WTC11 (cell line): Measurements from ENCODE around the gene SSTR1. TPM values are rescaled to one million over a fixed set of nuclear protein-coding genes. Genes with fewer than 3 reads are reported as not detected.
A peak's percentile ranks its signal among the peaks of the same experiment; 100 is the strongest.

Source experiments
- ATAC-seq: fragments of 200-7000 bp; cut with Tn5 transposase; 2 replicates; pipeline ENCODE4 v1.10.0; 2021; ENCODE audit warnings: mild to moderate bottlenecking, moderate library complexity
- CTCF ChIA-PET: fragments of 300-600 bp; sonication (Branson Sonifier 250); formaldehyde crosslinking; loops from one replicate; lab custom pipeline; 2021; ENCODE audit warnings: antibody characterized with exemption; lab: Charles Lee
- POLR2A ChIA-PET: fragments of 350-600 bp; sonication (Branson Sonifier 250); formaldehyde crosslinking; loops from one replicate; lab custom pipeline; 2021; ENCODE audit warnings: antibody characterized with exemption; lab: Charles Lee
- DNase-seq: peaks from one replicate; pipeline ENCODE4 v3.0.0; 2021; ENCODE audit warnings: low spot score
- H3K27ac Mint-ChIP-seq: 2 replicates; pipeline ENCODE4 v1.8.0; 2021; ENCODE audit warnings: mixed read lengths
- H3K27me3 Mint-ChIP-seq: 2 replicates; pipeline ENCODE4 v1.8.0; 2021; ENCODE audit warnings: low read depth, mild to moderate bottlenecking, moderate library complexity, mixed read lengths
- H3K36me3 Mint-ChIP-seq: 2 replicates; pipeline ENCODE4 v1.8.0; 2021; ENCODE audit warnings: mixed read lengths
- H3K4me1 Mint-ChIP-seq: 2 replicates; pipeline ENCODE4 v1.8.0; 2022; ENCODE audit warnings: mixed read lengths
- H3K4me3 Mint-ChIP-seq: 2 replicates; pipeline ENCODE4 v1.8.0; 2021; ENCODE audit warnings: mild to moderate bottlenecking, moderate library complexity, mixed read lengths
- H3K9me3 Mint-ChIP-seq: 2 replicates; pipeline ENCODE4 v1.8.0; 2021; ENCODE audit warnings: mixed read lengths
- ATF1 ChIP-seq: sonication (generic); formaldehyde crosslinking; IDR thresholded peaks from 2 replicates; pipeline ENCODE4 v1.8.1; 2023; ENCODE audit warnings: mild to moderate bottlenecking, moderate library complexity, missing genetic modification reagents
- CREB1 ChIP-seq: sonication (generic); formaldehyde crosslinking; IDR thresholded peaks from 2 replicates; pipeline ENCODE4 v1.8.0; 2023; ENCODE audit warnings: mild to moderate bottlenecking, missing genetic modification reagents
- EMX1 ChIP-seq: fragments of 250-450 bp; sonication (Bioruptor Pico); IDR thresholded peaks from 2 replicates; pipeline ENCODE4 v1.8.0; 2021; ENCODE audit warnings: mild to moderate bottlenecking
- FOXJ3 ChIP-seq: sonication (generic); formaldehyde crosslinking; IDR thresholded peaks from 2 replicates; pipeline ENCODE4 v1.9.0; 2021; ENCODE audit warnings: missing genetic modification reagents, mild to moderate bottlenecking, borderline replicate concordance
- IRF2 ChIP-seq: sonication (generic); formaldehyde crosslinking; IDR thresholded peaks from 2 replicates; pipeline ENCODE4 v1.8.0; 2022; ENCODE audit warnings: low read depth, missing genetic modification reagents, borderline replicate concordance
- KAT7 ChIP-seq: sonication (generic); formaldehyde crosslinking; IDR thresholded peaks from 2 replicates; pipeline ENCODE4 v1.8.1; 2023; ENCODE audit warnings: missing genetic modification reagents, mild to moderate bottlenecking, borderline replicate concordance
- RORB ChIP-seq: fragments of 250-450 bp; sonication (Bioruptor Pico); IDR thresholded peaks from 2 replicates; pipeline ENCODE4 v1.9.0; 2021; ENCODE audit warnings: mild to moderate bottlenecking
- SMAD3 ChIP-seq: sonication (generic); formaldehyde crosslinking; IDR thresholded peaks from 2 replicates; pipeline ENCODE4 v1.8.0; 2022; ENCODE audit warnings: missing genetic modification reagents, mild to moderate bottlenecking, borderline replicate concordance
- TEAD1 ChIP-seq: sonication (generic); formaldehyde crosslinking; IDR thresholded peaks from 2 replicates; pipeline ENCODE4 v1.8.0; 2022; ENCODE audit warnings: mild to moderate bottlenecking, missing genetic modification reagents
- TP53 ChIP-seq: sonication (generic); formaldehyde crosslinking; IDR thresholded peaks from 2 replicates; pipeline ENCODE4 v1.8.1; 2023; ENCODE audit warnings: mild to moderate bottlenecking, missing genetic modification reagents
- ZNF121 ChIP-seq: sonication (generic); formaldehyde crosslinking; IDR thresholded peaks from 2 replicates; pipeline ENCODE4 v1.8.0; 2023; ENCODE audit warnings: missing genetic modification reagents
- ZNF138 ChIP-seq: sonication (generic); formaldehyde crosslinking; conservative IDR thresholded peaks from 2 replicates; pipeline ENCODE4 v1.8.1; 2022; ENCODE audit warnings: mild to moderate bottlenecking, moderate library complexity, missing genetic modification reagents
- ZNF219 ChIP-seq: sonication (generic); formaldehyde crosslinking; IDR thresholded peaks from 2 replicates; pipeline ENCODE4 v1.8.0; 2023; ENCODE audit warnings: missing genetic modification reagents, mild to moderate bottlenecking, borderline replicate concordance
- ZNF416 ChIP-seq: fragments of 250-450 bp; sonication (Bioruptor Pico); IDR thresholded peaks from 2 replicates; pipeline ENCODE4 v1.9.0; 2021; ENCODE audit warnings: mild to moderate bottlenecking, inconsistent platforms
- total RNA-seq: library from RNA; stranded (reverse); gene quantifications from 3 replicates; pipeline ENCODE4 v1.2.3, GENCODE V29; 2021
- TF ChIP-seq, protein P1 (sequence below): sonication (generic); formaldehyde crosslinking; IDR thresholded peaks from 2 replicates; pipeline ENCODE4 v1.8.0; 2023; ENCODE audit warnings: mild to moderate bottlenecking, missing genetic modification reagents
- TF ChIP-seq, protein P2 (sequence below): sonication (generic); formaldehyde crosslinking; IDR thresholded peaks from 2 replicates; pipeline ENCODE4 v1.8.1; 2022; ENCODE audit warnings: missing genetic modification reagents, borderline replicate concordance
- TF ChIP-seq, protein P3 (sequence below): sonication (generic); formaldehyde crosslinking; IDR thresholded peaks from 2 replicates; pipeline ENCODE4 v1.8.1; 2023; ENCODE audit warnings: mild to moderate bottlenecking, missing genetic modification reagents, borderline replicate concordance
- TF ChIP-seq, protein P4 (sequence below): fragments of 250-450 bp; sonication (Bioruptor Pico); IDR thresholded peaks from 2 replicates; pipeline ENCODE4 v1.8.0; 2021; ENCODE audit warnings: mild to moderate bottlenecking
- TF ChIP-seq, protein P5 (sequence below): sonication (generic); formaldehyde crosslinking; IDR thresholded peaks from 2 replicates; pipeline ENCODE4 v1.8.0; 2023; ENCODE audit warnings: missing genetic modification reagents, mild to moderate bottlenecking, borderline replicate concordance
- TF ChIP-seq, protein P6 (sequence below): sonication (generic); formaldehyde crosslinking; IDR thresholded peaks from 2 replicates; pipeline ENCODE4 v1.8.1; 2022; ENCODE audit warnings: mild to moderate bottlenecking, missing genetic modification reagents, moderate library complexity, borderline replicate concordance
- TF ChIP-seq, protein P7 (sequence below): sonication (generic); formaldehyde crosslinking; IDR thresholded peaks from 2 replicates; pipeline ENCODE4 v1.8.1; 2022; ENCODE audit warnings: mild to moderate bottlenecking, moderate library complexity, missing genetic modification reagents

Gene SSTR1
- total RNA-seq, 1 experiment from 2014 or later, result 1.7 TPM

DNA sequence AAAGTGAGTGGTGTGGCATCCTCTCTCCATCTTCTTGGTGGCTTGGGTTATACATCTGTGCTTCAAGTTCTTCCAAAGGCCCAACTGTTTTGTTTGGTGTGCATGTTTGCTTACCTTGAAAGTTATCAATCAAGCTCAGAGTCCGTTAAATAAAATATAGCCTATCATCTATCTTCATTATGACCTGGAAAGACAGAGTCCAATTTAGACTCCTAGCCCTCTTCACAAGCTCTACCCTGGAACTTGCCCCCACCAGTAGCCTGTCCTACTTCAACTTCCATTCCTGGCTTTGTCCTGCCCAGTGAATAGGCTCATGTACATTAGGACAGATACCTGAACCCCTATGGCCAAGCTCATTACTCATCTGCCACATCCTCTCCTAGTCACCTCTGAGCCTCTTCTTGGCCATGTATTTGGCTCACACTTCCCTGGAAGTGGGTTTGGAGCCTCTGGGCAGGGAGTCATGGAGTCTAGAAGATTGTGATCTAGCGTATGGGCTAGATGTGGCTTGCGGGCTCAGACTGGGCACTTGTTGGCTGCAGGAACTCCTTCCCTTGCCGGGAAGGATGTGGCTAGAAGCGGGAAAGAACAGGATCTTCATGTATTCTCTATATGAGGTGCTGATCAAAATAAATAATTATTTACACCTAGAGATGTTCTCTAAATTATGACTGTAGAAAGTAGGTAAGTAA is 6.4 kb upstream of the SSTR1 start:
- Mint-ChIP-seq H3K4me3 (no peak overlapping the region), H3K9me3 (peaks cover 4% of the 10 kb centered on the region), H3K4me1 (peaks cover 53% of the 10 kb centered on the region), H3K27ac (peak overlapping the region; percentile 67), H3K36me3 (peaks cover 49% of the 10 kb centered on the region), H3K27me3 (peaks cover 22% of the 10 kb centered on the region)
- POLR2A ChIA-PET, result no interaction called here
- CTCF ChIA-PET, result interaction anchor here (0.5 kb wide), 1 partner anchor 206 kb away, joined by 3 read pairs; no protein-coding TSS in a partner anchor
- peak; percentile 6 for ATAC-seq
- DNase-seq, result no peak
- TF ChIP-seq KAT7, result no peak
- no peak for TF ChIP-seq ZNF219 (CRISPR knock-in tag)
- TF ChIP-seq, protein P1, sequence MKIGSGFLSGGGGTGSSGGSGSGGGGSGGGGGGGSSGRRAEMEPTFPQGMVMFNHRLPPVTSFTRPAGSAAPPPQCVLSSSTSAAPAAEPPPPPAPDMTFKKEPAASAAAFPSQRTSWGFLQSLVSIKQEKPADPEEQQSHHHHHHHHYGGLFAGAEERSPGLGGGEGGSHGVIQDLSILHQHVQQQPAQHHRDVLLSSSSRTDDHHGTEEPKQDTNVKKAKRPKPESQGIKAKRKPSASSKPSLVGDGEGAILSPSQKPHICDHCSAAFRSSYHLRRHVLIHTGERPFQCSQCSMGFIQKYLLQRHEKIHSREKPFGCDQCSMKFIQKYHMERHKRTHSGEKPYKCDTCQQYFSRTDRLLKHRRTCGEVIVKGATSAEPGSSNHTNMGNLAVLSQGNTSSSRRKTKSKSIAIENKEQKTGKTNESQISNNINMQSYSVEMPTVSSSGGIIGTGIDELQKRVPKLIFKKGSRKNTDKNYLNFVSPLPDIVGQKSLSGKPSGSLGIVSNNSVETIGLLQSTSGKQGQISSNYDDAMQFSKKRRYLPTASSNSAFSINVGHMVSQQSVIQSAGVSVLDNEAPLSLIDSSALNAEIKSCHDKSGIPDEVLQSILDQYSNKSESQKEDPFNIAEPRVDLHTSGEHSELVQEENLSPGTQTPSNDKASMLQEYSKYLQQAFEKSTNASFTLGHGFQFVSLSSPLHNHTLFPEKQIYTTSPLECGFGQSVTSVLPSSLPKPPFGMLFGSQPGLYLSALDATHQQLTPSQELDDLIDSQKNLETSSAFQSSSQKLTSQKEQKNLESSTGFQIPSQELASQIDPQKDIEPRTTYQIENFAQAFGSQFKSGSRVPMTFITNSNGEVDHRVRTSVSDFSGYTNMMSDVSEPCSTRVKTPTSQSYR (CRISPR knock-in tag), result no peak
- TF ChIP-seq, protein P2, sequence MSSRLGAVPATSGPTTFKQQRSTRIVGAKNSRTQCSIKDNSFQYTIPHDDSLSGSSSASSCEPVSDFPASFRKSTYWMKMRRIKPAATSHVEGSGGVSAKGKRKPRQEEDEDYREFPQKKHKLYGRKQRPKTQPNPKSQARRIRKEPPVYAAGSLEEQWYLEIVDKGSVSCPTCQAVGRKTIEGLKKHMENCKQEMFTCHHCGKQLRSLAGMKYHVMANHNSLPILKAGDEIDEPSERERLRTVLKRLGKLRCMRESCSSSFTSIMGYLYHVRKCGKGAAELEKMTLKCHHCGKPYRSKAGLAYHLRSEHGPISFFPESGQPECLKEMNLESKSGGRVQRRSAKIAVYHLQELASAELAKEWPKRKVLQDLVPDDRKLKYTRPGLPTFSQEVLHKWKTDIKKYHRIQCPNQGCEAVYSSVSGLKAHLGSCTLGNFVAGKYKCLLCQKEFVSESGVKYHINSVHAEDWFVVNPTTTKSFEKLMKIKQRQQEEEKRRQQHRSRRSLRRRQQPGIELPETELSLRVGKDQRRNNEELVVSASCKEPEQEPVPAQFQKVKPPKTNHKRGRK (CRISPR knock-in tag), result no peak
- TF ChIP-seq ZNF138 (CRISPR knock-in tag), result peak; percentile 75
- TF ChIP-seq, protein P3, sequence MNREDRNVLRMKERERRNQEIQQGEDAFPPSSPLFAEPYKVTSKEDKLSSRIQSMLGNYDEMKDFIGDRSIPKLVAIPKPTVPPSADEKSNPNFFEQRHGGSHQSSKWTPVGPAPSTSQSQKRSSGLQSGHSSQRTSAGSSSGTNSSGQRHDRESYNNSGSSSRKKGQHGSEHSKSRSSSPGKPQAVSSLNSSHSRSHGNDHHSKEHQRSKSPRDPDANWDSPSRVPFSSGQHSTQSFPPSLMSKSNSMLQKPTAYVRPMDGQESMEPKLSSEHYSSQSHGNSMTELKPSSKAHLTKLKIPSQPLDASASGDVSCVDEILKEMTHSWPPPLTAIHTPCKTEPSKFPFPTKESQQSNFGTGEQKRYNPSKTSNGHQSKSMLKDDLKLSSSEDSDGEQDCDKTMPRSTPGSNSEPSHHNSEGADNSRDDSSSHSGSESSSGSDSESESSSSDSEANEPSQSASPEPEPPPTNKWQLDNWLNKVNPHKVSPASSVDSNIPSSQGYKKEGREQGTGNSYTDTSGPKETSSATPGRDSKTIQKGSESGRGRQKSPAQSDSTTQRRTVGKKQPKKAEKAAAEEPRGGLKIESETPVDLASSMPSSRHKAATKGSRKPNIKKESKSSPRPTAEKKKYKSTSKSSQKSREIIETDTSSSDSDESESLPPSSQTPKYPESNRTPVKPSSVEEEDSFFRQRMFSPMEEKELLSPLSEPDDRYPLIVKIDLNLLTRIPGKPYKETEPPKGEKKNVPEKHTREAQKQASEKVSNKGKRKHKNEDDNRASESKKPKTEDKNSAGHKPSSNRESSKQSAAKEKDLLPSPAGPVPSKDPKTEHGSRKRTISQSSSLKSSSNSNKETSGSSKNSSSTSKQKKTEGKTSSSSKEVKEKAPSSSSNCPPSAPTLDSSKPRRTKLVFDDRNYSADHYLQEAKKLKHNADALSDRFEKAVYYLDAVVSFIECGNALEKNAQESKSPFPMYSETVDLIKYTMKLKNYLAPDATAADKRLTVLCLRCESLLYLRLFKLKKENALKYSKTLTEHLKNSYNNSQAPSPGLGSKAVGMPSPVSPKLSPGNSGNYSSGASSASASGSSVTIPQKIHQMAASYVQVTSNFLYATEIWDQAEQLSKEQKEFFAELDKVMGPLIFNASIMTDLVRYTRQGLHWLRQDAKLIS, result peak; percentile 86; the same call in 1 of the 2 replicates
- TF ChIP-seq, protein P4, sequence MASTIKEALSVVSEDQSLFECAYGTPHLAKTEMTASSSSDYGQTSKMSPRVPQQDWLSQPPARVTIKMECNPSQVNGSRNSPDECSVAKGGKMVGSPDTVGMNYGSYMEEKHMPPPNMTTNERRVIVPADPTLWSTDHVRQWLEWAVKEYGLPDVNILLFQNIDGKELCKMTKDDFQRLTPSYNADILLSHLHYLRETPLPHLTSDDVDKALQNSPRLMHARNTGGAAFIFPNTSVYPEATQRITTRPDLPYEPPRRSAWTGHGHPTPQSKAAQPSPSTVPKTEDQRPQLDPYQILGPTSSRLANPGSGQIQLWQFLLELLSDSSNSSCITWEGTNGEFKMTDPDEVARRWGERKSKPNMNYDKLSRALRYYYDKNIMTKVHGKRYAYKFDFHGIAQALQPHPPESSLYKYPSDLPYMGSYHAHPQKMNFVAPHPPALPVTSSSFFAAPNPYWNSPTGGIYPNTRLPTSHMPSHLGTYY (CRISPR knock-in tag), result peak; percentile 90
- no peak for TF ChIP-seq RORB (CRISPR knock-in tag)
- TF ChIP-seq, protein P5, sequence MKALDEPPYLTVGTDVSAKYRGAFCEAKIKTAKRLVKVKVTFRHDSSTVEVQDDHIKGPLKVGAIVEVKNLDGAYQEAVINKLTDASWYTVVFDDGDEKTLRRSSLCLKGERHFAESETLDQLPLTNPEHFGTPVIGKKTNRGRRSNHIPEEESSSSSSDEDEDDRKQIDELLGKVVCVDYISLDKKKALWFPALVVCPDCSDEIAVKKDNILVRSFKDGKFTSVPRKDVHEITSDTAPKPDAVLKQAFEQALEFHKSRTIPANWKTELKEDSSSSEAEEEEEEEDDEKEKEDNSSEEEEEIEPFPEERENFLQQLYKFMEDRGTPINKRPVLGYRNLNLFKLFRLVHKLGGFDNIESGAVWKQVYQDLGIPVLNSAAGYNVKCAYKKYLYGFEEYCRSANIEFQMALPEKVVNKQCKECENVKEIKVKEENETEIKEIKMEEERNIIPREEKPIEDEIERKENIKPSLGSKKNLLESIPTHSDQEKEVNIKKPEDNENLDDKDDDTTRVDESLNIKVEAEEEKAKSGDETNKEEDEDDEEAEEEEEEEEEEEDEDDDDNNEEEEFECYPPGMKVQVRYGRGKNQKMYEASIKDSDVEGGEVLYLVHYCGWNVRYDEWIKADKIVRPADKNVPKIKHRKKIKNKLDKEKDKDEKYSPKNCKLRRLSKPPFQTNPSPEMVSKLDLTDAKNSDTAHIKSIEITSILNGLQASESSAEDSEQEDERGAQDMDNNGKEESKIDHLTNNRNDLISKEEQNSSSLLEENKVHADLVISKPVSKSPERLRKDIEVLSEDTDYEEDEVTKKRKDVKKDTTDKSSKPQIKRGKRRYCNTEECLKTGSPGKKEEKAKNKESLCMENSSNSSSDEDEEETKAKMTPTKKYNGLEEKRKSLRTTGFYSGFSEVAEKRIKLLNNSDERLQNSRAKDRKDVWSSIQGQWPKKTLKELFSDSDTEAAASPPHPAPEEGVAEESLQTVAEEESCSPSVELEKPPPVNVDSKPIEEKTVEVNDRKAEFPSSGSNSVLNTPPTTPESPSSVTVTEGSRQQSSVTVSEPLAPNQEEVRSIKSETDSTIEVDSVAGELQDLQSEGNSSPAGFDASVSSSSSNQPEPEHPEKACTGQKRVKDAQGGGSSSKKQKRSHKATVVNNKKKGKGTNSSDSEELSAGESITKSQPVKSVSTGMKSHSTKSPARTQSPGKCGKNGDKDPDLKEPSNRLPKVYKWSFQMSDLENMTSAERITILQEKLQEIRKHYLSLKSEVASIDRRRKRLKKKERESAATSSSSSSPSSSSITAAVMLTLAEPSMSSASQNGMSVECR, result no peak
- peak; percentile 78; the same call in 1 of the 2 replicates for TF ChIP-seq ZNF416 (CRISPR knock-in tag)
- no peak; the same call in none of the 2 replicates for TF ChIP-seq TEAD1 (CRISPR knock-in tag)
- no peak for TF ChIP-seq IRF2
- TF ChIP-seq EMX1 (CRISPR knock-in tag), result peak; percentile 94
- no peak for TF ChIP-seq TP53 (CRISPR knock-in tag)
- TF ChIP-seq, protein P6, sequence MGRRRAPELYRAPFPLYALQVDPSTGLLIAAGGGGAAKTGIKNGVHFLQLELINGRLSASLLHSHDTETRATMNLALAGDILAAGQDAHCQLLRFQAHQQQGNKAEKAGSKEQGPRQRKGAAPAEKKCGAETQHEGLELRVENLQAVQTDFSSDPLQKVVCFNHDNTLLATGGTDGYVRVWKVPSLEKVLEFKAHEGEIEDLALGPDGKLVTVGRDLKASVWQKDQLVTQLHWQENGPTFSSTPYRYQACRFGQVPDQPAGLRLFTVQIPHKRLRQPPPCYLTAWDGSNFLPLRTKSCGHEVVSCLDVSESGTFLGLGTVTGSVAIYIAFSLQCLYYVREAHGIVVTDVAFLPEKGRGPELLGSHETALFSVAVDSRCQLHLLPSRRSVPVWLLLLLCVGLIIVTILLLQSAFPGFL (CRISPR knock-in tag), result no peak
- TF ChIP-seq CREB1 (CRISPR knock-in tag), result no peak
- no peak for TF ChIP-seq FOXJ3 (CRISPR knock-in tag)
- TF ChIP-seq ATF1 (CRISPR knock-in tag), result peak; percentile 42; the same call in 1 of the 2 replicates
- TF ChIP-seq SMAD3 (CRISPR knock-in tag), result no peak
- TF ChIP-seq, protein P7, sequence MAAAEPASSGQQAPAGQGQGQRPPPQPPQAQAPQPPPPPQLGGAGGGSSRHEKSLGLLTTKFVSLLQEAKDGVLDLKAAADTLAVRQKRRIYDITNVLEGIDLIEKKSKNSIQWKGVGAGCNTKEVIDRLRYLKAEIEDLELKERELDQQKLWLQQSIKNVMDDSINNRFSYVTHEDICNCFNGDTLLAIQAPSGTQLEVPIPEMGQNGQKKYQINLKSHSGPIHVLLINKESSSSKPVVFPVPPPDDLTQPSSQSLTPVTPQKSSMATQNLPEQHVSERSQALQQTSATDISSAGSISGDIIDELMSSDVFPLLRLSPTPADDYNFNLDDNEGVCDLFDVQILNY, result no peak
- no peak for TF ChIP-seq ZNF121 (CRISPR knock-in tag)
